Liver (tissue), 3 donors: Measurements from ENCODE around the gene POLR2C.

Experiments
- EGR1 ChIP-seq, 2 donors: IDR thresholded peaks; 2 replicates each; pipeline ENCODE4 v1.6.1; 2016 to 2018; ENCODE audit warnings: antibody characterized with exemption in 2 of 2, low read depth in 2 of 2
- GABPA ChIP-seq, 2 donors: IDR thresholded peaks in 1 of 2; conservative IDR thresholded peaks in 1 of 2; 2 replicates each; pipeline ENCODE4 v1.6.1; 2016; ENCODE audit warnings: antibody characterized with exemption in 2 of 2, mild to moderate bottlenecking in 1 of 2, moderate library complexity in 1 of 2
- HNF4A ChIP-seq, 2 donors: conservative IDR thresholded peaks; 2 replicates each; pipeline ENCODE4 v1.6.1; 2016; ENCODE audit warnings: antibody characterized with exemption in 2 of 2, mild to moderate bottlenecking in 2 of 2
- JUND ChIP-seq, 2 donors: IDR thresholded peaks; 2 replicates each; pipeline ENCODE4 v1.6.1; 2016; ENCODE audit warnings: antibody characterized with exemption in 2 of 2
- NR2F2 ChIP-seq: IDR thresholded peaks from 2 replicates; pipeline ENCODE4 v1.6.1; 2016; ENCODE audit warnings: antibody characterized with exemption
- TAF1 ChIP-seq: conservative IDR thresholded peaks from 2 replicates; pipeline ENCODE4 v1.6.1; 2016; ENCODE audit warnings: antibody characterized with exemption, mild to moderate bottlenecking
- YY1 ChIP-seq: IDR thresholded peaks from 2 replicates; pipeline ENCODE4 v1.6.1; 2016; ENCODE audit warnings: antibody characterized with exemption, mild to moderate bottlenecking
- TF ChIP-seq, protein P1 (sequence below): IDR thresholded peaks from 2 replicates; pipeline ENCODE4 v1.6.1; 2016; ENCODE audit warnings: antibody characterized with exemption, mild to moderate bottlenecking
- TF ChIP-seq, protein P2 (sequence below): fragments of 150-350 bp; IDR thresholded peaks from 2 replicates; pipeline ENCODE4 v1.5.1; 2017; ENCODE audit warnings: improper control_type of control experiment, low read depth, low read length; ENCODE audit not compliant: missing input control
- TF ChIP-seq, protein P3 (sequence below): IDR thresholded peaks from 2 replicates; pipeline ENCODE4 v1.6.1; 2016; ENCODE audit warnings: antibody characterized with exemption
- TF ChIP-seq, protein P4 (sequence below): IDR thresholded peaks from 2 replicates; pipeline ENCODE4 v1.6.1; 2016; ENCODE audit warnings: antibody characterized with exemption
- donor health status: healthy.
- donor health status: healthy.

DNA sequence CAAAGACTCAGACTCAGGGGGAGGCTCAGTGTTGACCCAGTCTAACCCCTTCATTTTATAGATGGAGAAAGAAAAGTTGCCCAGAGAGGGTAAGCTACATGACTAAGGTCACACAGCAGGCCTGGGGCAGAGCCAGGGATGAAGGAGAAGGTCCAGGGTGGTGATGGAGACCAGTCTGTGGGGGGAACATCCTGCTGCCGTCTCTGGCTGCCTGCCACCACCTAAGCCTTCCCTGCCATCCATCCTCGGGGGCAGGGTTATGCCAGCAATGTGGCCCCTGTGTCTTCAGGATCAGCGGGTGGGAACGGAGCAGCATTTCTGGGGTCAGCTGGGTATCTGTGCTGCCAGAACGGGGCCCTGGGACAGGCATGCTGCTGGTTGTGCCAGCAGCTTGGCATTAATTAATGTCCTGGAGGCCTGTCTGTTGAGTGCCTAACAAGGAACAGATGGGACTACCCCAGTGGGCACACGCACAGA is 18.3 kb downstream of the POLR2C start:
- TF ChIP-seq, protein P1, sequence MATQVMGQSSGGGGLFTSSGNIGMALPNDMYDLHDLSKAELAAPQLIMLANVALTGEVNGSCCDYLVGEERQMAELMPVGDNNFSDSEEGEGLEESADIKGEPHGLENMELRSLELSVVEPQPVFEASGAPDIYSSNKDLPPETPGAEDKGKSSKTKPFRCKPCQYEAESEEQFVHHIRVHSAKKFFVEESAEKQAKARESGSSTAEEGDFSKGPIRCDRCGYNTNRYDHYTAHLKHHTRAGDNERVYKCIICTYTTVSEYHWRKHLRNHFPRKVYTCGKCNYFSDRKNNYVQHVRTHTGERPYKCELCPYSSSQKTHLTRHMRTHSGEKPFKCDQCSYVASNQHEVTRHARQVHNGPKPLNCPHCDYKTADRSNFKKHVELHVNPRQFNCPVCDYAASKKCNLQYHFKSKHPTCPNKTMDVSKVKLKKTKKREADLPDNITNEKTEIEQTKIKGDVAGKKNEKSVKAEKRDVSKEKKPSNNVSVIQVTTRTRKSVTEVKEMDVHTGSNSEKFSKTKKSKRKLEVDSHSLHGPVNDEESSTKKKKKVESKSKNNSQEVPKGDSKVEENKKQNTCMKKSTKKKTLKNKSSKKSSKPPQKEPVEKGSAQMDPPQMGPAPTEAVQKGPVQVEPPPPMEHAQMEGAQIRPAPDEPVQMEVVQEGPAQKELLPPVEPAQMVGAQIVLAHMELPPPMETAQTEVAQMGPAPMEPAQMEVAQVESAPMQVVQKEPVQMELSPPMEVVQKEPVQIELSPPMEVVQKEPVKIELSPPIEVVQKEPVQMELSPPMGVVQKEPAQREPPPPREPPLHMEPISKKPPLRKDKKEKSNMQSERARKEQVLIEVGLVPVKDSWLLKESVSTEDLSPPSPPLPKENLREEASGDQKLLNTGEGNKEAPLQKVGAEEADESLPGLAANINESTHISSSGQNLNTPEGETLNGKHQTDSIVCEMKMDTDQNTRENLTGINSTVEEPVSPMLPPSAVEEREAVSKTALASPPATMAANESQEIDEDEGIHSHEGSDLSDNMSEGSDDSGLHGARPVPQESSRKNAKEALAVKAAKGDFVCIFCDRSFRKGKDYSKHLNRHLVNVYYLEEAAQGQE, result no peak
- TF ChIP-seq, protein P2, sequence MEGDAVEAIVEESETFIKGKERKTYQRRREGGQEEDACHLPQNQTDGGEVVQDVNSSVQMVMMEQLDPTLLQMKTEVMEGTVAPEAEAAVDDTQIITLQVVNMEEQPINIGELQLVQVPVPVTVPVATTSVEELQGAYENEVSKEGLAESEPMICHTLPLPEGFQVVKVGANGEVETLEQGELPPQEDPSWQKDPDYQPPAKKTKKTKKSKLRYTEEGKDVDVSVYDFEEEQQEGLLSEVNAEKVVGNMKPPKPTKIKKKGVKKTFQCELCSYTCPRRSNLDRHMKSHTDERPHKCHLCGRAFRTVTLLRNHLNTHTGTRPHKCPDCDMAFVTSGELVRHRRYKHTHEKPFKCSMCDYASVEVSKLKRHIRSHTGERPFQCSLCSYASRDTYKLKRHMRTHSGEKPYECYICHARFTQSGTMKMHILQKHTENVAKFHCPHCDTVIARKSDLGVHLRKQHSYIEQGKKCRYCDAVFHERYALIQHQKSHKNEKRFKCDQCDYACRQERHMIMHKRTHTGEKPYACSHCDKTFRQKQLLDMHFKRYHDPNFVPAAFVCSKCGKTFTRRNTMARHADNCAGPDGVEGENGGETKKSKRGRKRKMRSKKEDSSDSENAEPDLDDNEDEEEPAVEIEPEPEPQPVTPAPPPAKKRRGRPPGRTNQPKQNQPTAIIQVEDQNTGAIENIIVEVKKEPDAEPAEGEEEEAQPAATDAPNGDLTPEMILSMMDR, result no peak
- TF ChIP-seq YY1 (no peak), NR2F2 (no peak), GABPA (IDR thresholded peaks at IDR 0.05 in 1 of 2, conservative IDR thresholded peaks at IDR 0.05 in 1 of 2) (no peak), TAF1 (no peak), EGR1 (IDR thresholded peaks at IDR 0.05; ENCODE audit: low read depth in 2 of 2) (no peak), HNF4A (conservative IDR thresholded peaks at IDR 0.05) (no peak), JUND (IDR thresholded peaks at IDR 0.05) (no peak)
- TF ChIP-seq, protein P3, sequence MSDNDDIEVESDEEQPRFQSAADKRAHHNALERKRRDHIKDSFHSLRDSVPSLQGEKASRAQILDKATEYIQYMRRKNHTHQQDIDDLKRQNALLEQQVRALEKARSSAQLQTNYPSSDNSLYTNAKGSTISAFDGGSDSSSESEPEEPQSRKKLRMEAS, result no peak
- TF ChIP-seq, protein P4, sequence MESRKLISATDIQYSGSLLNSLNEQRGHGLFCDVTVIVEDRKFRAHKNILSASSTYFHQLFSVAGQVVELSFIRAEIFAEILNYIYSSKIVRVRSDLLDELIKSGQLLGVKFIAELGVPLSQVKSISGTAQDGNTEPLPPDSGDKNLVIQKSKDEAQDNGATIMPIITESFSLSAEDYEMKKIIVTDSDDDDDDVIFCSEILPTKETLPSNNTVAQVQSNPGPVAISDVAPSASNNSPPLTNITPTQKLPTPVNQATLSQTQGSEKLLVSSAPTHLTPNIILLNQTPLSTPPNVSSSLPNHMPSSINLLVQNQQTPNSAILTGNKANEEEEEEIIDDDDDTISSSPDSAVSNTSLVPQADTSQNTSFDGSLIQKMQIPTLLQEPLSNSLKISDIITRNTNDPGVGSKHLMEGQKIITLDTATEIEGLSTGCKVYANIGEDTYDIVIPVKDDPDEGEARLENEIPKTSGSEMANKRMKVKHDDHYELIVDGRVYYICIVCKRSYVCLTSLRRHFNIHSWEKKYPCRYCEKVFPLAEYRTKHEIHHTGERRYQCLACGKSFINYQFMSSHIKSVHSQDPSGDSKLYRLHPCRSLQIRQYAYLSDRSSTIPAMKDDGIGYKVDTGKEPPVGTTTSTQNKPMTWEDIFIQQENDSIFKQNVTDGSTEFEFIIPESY, result no peak
